HG02852 (cell line): Measurements from ENCODE around the gene TSC2.
"Not testable (repeated sequence)": the region's sequence is repeated elsewhere in the genome, so short reads cannot be mapped to it uniquely, and the experiment has no call there.

Experiments
- ATAC-seq: cut with Tn5 transposase; IDR thresholded peaks from one replicate; pipeline ENCODE4 v1.9.1; 2021; ENCODE audit warnings: mild to moderate bottlenecking, moderate library complexity; ENCODE audit not compliant: unreplicated experiment

The TSC2 gene

GRCh38 chr16:2084895-2085625 is 37.3 kb downstream of the TSC2 start:
- no peak for ATAC-seq

GRCh38 chr16:2085669-2086068 is 37.9 kb downstream of the TSC2 start:
- ATAC-seq = no peak

DNA sequence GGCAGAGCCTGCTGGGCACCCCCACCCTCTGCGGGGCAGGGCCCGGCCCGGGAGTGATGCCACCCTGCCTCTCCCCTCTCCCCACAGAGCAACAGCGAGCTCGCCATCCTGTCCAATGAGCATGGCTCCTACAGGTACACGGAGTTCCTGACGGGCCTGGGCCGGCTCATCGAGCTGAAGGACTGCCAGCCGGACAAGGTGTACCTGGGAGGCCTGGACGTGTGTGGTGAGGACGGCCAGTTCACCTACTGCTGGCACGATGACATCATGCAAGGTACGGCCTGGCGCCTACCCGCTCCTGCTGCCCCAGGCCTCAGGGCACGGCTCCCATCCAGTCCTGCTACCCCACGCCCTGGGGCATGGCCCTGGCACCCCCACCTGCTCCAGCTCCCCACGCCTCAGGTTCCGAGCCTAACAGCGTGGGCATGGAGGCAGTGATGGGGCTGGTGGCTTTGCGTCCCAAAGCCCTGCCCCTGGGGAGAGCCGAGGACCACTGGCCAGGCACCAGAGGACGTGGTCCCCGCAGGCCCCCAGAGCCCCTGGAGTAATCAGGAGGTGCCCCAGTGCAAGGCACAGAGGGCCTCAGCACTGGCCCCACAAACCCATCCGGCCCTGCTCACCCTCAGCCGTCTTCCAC is 38.4 kb downstream of the TSC2 start:
- no peak for ATAC-seq

DNA sequence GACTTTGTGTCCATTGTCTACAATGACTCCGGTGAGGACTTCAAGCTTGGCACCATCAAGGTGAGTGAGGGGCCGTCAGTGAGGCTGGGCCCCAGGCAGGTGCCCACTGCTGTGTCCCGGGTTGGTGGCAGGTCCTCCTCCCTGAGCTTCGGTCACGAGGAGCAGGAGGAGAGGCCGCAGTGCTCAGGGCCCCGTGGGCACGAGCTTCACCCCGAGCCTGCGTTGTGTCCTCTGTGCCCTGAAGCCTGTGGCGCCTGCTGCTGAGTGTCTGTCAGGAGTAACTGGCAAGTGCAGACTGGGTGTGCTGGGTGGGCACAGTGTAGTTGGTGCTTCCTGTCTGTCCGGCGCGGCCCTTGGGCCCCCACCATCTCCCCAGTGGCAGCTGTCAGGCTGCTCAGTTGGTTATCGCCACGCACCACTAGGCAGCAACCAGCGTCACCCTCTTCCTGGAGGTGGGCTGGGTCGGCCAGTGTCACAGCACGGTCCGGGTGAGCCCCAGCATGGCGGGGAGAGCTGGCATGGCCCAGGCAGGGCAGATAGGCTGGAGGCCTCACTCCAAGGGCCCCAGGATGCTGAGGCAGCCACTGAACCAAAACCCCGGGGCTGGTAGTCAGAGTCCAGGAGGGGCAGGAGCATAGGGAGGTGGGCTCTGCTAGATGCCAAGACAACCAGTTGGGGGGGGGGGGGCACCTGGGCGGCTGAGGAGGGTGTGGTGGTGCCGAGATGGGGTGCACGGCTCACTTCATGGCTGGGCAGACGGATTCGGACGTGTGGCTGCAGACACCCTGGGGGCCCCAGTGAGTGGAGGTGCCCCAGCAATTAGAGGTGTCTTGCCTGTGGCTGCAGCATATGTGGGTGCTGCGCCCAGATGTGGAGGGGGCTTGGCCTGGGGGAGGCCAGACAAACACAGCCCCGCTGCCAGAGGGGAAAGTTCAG is 39.3 kb downstream of the TSC2 start:
- ATAC-seq = no peak

DNA sequence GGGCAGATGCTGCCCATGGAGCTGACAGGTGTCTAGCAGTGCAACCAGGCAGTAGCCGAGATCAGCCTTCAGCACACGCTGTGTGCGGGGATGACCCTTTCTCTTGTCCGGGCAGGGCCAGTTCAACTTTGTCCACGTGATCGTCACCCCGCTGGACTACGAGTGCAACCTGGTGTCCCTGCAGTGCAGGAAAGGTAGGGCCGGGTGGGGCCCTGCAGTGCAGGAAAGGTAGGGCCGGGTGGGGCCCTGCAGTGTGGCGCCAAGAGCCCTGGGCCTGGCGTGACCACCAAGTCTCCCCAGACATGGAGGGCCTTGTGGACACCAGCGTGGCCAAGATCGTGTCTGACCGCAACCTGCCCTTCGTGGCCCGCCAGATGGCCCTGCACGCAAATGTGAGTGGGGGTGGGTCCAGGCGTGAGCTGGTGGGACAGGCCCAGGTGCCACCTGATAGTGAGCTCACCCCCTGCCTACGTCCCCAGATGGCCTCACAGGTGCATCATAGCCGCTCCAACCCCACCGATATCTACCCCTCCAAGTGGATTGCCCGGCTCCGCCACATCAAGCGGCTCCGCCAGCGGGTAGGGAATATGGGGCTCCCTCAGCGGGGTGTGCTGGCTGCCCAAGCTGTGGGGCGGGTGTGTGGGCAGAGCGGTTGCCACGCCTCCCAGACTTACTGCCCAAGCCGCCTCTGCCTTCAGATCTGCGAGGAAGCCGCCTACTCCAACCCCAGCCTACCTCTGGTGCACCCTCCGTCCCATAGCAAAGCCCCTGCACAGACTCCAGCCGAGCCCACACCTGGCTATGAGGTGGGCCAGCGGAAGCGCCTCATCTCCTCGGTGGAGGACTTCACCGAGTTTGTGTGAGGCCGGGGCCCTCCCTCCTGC is 40.2 kb downstream of the TSC2 start:
- ATAC-seq = no peak

DNA sequence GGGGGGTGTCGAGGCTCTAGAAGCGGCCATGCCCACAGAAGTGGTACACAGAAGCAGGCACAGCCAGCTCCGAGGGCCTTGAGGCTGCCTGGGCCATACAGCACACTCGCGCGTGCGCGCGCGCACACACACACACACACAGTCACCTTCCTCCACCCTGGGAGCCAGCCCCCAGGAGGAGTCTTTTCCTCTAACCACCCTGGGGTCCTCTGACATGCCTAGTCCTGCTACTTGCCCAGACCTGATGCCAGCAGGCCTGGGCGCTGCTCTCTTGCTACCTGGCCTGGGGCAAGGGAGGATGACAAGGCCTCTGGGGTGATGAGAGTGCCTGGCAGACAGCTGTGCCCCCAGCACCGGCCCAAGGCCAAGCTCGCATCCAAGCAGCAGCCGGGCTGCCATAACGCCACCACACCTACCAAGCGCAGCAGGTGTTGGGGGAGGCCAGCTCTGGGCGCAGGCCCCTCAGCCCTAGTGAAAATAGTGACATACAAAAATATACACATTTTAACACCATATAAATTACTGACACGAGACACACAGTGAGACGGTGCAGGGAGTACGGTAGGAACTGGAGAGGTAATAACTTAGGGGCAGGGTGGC is 41.1 kb downstream of the TSC2 start:
- ATAC-seq = no peak

- ATAC-seq = no peak
These were observed 42.1 kb downstream of the TSC2 start for GRCh38 chr16:2089706-2090480.

DNA sequence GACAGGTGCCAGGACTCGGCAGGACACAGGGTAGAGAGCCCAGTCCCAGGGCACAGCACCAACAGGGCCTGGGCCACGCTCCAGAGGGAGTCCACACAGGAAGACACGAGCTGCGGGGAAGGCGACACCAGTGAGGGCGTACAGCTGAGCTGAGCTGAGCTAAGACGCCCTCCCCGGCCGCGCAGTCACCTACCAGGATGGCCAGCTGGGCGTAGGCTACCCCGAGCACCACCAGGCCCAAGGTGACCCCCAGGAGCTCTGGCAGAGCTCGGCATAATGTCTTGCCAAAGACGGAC is 42.6 kb downstream of the TSC2 start:
- ATAC-seq = no peak

DNA sequence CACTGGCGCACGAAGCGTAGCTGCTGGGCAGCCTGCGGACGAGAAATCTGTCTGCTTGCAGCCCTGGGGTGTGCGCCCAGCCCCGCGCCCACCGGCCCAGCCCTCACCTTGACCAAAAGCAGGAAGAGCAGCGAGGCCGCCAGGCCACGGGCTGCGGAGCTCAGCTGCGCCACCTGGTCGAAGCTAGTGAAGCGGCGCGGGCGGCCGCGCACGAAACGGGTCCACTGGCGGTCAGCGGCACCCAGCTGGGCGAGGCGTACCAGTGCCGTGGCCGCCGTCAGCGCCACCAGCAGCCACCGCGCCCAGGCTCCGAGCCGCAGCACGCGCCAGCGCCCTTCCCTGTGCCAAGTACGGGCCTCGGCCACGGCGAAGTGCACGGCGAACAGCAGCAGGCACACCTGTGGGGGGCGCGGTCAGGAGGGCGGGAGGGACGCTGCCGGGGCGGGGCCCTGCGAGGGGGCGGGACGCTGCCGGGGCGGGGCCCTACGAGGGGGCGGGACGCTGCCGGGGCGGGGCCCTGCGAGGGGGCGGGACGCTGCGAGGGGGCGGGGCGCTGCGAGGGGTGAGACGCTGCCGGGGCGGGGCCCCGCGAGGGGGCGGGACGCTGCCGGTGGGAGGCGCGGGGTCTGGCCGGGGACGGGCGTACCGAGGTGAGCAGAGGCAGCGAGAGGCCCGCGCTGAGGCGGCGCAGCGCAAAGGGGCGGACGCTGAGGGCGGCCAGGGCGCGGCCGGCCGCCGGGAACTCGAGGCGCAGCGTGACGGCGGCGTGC is 43.2 kb downstream of the TSC2 start:
- ATAC-seq = no peak

DNA sequence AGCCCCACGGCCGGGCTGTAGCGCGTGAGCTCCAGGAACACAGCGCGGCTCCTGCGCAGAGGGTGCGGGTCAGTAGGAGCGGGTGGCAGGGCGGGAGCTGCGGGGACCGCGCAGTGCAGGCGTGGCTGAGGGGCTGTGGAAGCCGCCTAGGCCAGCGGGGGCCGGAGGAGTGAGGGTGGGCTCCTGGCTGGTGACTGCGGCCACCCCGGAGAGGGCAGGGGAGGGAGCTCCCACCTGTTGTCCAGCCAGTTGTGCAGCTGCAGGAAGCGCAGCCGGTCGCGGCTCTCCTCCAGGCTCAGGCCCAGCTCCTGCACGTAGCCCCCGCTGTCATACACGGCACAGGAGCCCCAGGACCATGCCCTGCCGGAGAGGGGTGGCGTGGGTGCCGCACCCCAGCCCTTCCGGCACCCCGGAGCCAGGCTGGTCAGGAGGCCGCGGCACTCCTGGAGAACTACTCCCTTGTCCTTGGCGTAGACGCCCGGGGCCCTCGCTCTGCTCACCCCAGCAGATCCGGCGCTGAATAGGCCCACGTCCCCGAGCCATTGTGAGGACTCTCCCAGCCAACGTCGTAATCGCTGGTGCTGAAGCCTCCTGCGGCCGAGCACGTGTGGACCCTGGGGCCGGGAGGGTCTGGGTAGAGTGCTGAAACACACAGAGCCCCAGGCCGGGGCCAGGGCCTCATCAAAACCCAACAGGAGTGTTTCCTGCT is 43.9 kb downstream of the TSC2 start:
- no peak for ATAC-seq

DNA sequence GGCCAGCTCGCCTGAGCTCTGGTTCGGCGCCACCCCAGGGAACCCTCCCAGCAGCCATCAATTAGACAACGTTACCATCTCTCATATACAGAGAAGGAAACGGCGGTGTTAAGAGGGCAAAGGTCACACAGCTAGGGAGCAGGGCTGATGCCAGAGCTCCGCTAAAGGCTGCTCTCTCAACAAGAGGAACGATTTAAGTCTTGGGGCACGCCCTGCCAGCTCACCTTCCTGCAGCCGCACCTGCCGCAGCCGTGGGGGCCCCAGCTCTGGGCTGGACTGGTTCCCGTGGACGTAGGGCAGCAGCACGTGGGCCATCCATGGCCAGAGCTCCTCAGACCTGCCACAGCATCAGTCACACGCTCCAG is 44.5 kb downstream of the TSC2 start:
- ATAC-seq = no peak

DNA sequence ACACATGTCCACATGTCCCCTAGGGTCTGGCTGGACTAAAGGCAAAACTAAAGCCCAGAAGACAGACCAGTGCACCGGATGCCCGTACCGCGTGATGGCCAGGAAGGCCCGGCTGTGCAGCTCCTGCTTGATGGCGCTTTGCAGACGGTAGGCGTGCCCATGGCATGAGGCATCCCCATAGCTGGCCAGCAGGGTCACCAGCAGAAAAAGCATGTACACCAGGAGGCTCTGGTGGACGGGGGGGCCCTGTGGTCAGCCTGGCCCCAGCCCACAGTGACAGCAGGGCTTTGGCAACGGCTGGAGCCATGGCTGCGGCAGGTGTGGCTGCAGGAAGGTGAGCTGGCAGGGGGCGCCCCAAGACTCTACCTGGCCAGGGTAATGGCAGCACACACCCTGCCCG is 45.1 kb downstream of the TSC2 start:
- ATAC-seq = no peak

- no peak for ATAC-seq
These were observed 46.0 kb downstream of the TSC2 start for GRCh38 chr16:2093793-2094192.

DNA sequence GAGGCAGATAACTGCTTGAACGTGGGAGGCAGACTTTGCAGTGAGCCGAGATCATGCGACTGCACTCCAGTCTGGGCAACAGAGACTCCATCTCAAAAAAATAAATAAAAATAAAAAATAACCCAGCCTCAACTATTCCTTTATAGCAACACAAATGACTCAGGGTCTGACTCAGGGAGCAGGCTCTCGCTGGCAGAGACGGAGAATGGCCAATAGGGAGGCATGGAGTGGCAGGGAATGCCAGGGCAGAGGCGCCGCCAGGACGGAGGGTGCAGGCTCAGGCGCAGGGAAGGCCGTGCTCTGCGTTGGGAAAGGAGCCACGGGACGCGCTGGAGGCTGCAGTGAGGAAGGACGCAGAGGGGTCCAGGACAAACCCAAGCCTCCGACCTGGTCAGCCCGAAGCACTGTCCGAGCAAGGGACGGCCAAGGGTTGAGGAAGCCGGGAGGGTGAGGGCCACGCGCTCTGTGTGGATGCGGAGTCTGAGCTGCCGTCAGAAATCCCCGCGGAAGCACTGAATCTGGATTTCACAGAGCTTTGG is 47.6 kb downstream of the TSC2 start:
- ATAC-seq = no peak

- no peak for ATAC-seq
These were observed 48.3 kb downstream of the TSC2 start for GRCh38 chr16:2095918-2096582.

GRCh38 chr16:2096853-2097595 is 49.2 kb downstream of the TSC2 start:
- ATAC-seq = no peak

DNA sequence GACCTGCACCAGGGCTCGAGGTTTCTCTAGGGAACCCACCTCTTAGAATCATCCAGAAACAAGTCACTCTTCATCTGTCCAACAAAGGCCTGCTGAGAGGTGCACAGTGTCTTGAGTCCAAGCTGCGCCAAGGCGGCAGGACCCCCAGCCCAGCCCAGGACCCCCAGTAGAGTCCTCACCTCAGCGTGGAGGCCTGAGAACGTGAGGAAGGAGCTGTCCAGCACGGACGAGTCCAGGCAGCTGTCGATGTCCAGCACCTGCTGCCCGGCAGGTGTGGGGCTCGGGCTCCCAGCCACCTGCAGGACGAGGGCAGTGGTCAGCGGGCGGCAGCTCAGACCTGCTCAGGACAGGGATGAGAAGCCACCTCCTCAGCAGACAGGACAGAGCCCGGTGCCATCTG is 49.9 kb downstream of the TSC2 start:
- ATAC-seq = not testable (repeated sequence)
